Esophagus muscularis mucosa (tissue), 4 donors: Measurements from ENCODE around the gene ZNF467. TPM values are rescaled to one million over a fixed set of nuclear protein-coding genes. Genes with fewer than 3 reads are reported as not detected.

Experiments used
- DNase-seq: peaks from one replicate; pipeline ENCODE4 v3.0.0-alpha.2; 2017; ENCODE audit errors: extremely low spot score
- H3K27ac ChIP-seq, 4 donors: fragments of 200-600 bp; sonication (generic); replicated peaks in 1 of 4; 1 replicate in 3 of 4; 2 replicates in 1 of 4; pipeline ENCODE4 v1.5.1; 2016 to 2019; ENCODE audit warnings: mild to moderate bottlenecking in 1 of 4
- H3K27me3 ChIP-seq, 4 donors: fragments of 200-600 bp; sonication (generic); one replicate each; pipeline versions ENCODE4 v1.5.1 to v1.6.0; 2016 to 2019
- H3K36me3 ChIP-seq, 4 donors: fragments of 200-600 bp; sonication (generic); one replicate each; pipeline ENCODE4 v1.5.1; 2016 to 2019
- H3K4me1 ChIP-seq, 4 donors: fragments of 200-600 bp; sonication (generic); one replicate each; pipeline ENCODE4 v1.5.1; 2016 to 2019
- H3K4me3 ChIP-seq, 4 donors: fragments of 200-600 bp; sonication (generic); 1 replicate in 2 of 4; 2 replicates in 2 of 4; pipeline ENCODE4 v1.5.1; 2016 to 2019; ENCODE audit warnings: mild to moderate bottlenecking in 4 of 4, moderate library complexity in 1 of 4
- H3K9me3 ChIP-seq, 4 donors: fragments of 200-600 bp; sonication (generic); 1 replicate in 3 of 4; 2 replicates in 1 of 4; pipeline ENCODE4 v1.5.1; 2016 to 2019
- CTCF ChIP-seq, 3 experiments: fragments of 200-600 bp in 2 of 3; fragments of 450-650 bp in 1 of 3; sonication (generic) in 2 of 3; IDR thresholded peaks; one replicate each; pipeline ENCODE4 v1.5.1; 2017 to 2019; ENCODE audit warnings: antibody characterized with exemption in 3 of 3, mild to moderate bottlenecking in 2 of 3, moderate library complexity in 1 of 3
- EP300 ChIP-seq: sonication (generic); formaldehyde crosslinking; IDR thresholded peaks from one replicate; pipeline ENCODE4 v1.6.1; 2017; ENCODE audit warnings: antibody characterized with exemption
- POLR2A ChIP-seq: fragments of 450-650 bp; IDR thresholded peaks from one replicate; pipeline ENCODE4 v1.6.1; 2017; ENCODE audit warnings: antibody characterized with exemption, moderate library complexity, mild to moderate bottlenecking, low read depth
- POLR2AphosphoS5 ChIP-seq, 2 donors: sonication (generic); formaldehyde crosslinking; IDR thresholded peaks; one replicate each; pipeline ENCODE4 v1.6.1; 2017; ENCODE audit warnings: antibody characterized with exemption in 2 of 2
- WGBS: methylation state at CpG from one replicate; pipeline ENCODE4 v1.1.5; 2018; 5-methylcytosine and 5-hydroxymethylcytosine counted together
- intact Hi-C: fragments of 100-400 bp; cut with DNase I; formaldehyde crosslinking; loops from one replicate; pipeline ENCODE4 v1.15.1; 2023
- total RNA-seq, 4 donors: library from RNA; depleted of rRNA; stranded (reverse); fragments of >200 nt; gene quantifications; one replicate each; pipeline versions ENCODE4 v1.1.0 to v1.2.1, GENCODE V29; 2016

ZNF467 gene
- total RNA-seq, 4 donors from 2014 or later, result 10.3 to 12.4 (median 11.0) TPM

DNA sequence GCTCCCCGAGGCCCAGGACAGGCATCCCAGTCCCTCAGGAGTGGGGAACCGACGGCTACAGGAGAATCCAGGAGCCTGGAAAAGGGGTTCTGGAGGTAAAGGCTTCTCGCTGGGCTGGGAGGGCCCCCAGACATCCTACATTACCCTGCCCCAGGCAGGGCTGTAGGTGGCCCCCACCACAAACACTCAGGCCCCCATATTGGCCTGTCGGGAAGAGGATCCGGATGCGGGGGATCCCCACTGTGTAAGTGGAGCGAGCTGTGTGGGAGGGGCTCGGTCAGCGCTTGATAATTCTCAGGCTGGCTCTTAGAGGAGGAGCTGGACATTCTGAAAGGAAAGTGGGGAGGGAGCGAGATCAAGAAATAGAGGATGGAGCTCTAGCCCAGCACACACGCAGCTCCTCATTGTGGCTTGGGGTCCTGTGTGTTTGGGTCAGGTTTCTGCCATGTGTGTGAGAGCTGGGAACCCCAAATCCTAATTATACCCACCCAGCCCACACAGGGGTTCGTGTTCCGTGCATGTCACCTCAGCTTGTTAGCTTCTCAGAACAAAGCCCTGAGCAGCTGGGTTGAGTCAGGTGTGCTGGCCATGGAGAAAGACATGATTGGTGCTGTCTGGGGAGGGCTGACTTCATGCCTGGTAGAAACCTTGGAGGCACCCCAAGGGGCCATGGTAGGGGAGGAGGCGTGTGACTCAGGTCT lies 49.4 kb downstream of the ZNF467 start:
- 93% methylated on average over 15 of the region's 15 CpGs for WGBS
- peaks cover 13 to 29% (median 18%) of the 10 kb centered on the region in 4 donors for H3K4me1 ChIP-seq
- H3K36me3 ChIP-seq, result peaks cover 66 to 100% (median 88%) of the 10 kb centered on the region in 4 donors
- no peak overlapping the region for H3K4me3 ChIP-seq
- no peak for TF ChIP-seq POLR2A
- no peak for TF ChIP-seq EP300
- no peak for TF ChIP-seq CTCF (IDR thresholded peaks at IDR 0.05)
- TF ChIP-seq POLR2AphosphoS5 (IDR thresholded peaks at IDR 0.05), result no peak
- H3K27me3 ChIP-seq, result no peaks in the 10 kb centered on the region
- H3K9me3 ChIP-seq, result no peaks in the 10 kb centered on the region
- intact Hi-C loops, result no loop called here
- no peak for DNase-seq
- no peak overlapping the region for H3K27ac ChIP-seq

GRCh38 chr7:149723082-149723767 lies 50.2 kb downstream of the ZNF467 start:
- no peaks in the 10 kb centered on the region for H3K27me3 ChIP-seq
- H3K27ac ChIP-seq, result no peak overlapping the region
- 94% methylated on average over 11 of the region's 13 CpGs for WGBS
- H3K36me3 ChIP-seq, result peaks cover 61 to 94% (median 81%) of the 10 kb centered on the region in 4 donors
- no peak for DNase-seq
- TF ChIP-seq EP300 (no peak), CTCF (IDR thresholded peaks at IDR 0.05) (no peak), POLR2A (no peak), POLR2AphosphoS5 (IDR thresholded peaks at IDR 0.05) (no peak)
- no peaks in the 10 kb centered on the region for H3K9me3 ChIP-seq
- intact Hi-C loops, result no loop called here
- peaks cover 16 to 29% (median 18%) of the 10 kb centered on the region in 4 donors for H3K4me1 ChIP-seq
- no peak overlapping the region for H3K4me3 ChIP-seq

DNA sequence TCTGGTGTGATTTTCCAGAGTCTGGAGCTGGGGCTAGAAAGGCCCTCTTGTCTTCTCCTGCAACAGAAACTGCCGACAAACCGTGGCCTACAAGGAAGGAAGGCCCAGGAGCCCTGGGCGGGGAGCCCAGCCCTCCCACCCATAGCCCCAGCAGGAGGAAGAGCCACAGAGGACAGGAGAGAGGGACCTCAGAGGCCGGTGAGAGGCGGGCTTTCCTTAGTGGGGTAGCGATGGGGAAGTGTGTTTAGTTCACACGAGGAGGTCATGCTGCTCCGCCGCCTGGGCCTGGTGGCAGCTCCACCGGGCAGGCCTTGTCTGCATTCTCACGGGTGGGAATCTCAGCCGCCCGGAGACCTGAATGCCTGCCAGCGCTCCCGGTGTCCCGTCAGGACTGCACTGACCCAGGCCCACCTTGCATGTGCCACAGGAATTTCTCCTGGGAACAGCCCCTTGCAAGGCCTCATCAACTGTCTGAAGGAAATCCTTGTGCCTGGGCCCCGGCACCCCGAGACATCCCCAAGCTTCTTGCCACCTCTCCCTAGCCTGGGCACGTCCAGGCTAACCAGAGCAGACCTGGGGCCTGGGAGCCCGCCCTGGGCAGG lies 50.9 kb downstream of the ZNF467 start:
- Histone ChIP-seq H3K27ac (no peak overlapping the region), H3K4me1 (peaks cover 12 to 26% (median 22%) of the 10 kb centered on the region in 4 donors), H3K9me3 (no peaks in the 10 kb centered on the region), H3K27me3 (no peaks in the 10 kb centered on the region), H3K36me3 (peaks cover 54 to 86% (median 73%) of the 10 kb centered on the region in 4 donors), H3K4me3 (no peak overlapping the region)
- intact Hi-C loops, result no loop called here
- no peak for DNase-seq
- TF ChIP-seq CTCF (IDR thresholded peaks at IDR 0.05), result no peak
- TF ChIP-seq EP300, result no peak
- no peak for TF ChIP-seq POLR2A
- TF ChIP-seq POLR2AphosphoS5 (IDR thresholded peaks at IDR 0.05), result no peak
- 90% methylated on average over 14 of the region's 20 CpGs for WGBS

DNA sequence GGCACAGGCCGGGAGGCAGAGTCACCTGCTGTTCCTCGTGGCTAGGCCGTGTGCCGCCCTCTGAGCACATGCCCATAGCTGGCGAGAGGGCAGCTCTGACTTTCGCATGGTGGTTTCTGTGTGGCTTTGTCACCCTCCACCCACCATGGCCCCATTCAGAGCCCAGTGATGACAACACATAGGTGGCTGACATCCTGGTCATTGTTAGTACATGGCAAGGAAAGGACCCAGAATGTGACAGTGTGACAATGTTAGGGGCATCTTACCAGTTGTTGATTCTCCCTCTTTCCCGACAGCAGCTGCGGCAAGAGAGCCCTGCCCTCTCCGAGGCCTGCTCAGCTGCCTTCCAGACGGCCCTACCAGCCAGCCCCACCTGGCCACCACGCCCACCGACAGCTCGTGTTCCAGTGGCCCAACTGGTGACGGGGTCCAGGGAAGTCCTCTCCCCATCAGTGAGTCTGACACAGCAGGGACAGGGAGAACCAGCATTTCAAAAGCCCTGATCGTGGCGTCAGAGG lies 52.2 kb downstream of the ZNF467 start:
- Histone ChIP-seq H3K27me3 (no peaks in the 10 kb centered on the region), H3K4me3 (no peak overlapping the region), H3K36me3 (peaks cover 50 to 73% (median 60%) of the 10 kb centered on the region in 4 donors), H3K27ac (no peak overlapping the region), H3K9me3 (no peaks in the 10 kb centered on the region), H3K4me1 (peaks cover 17 to 35% (median 31%) of the 10 kb centered on the region in 4 donors)
- intact Hi-C loops, result no loop called here
- 85% methylated on average over 12 of the region's 16 CpGs for WGBS
- DNase-seq, result no peak
- TF ChIP-seq POLR2A (no peak), CTCF (IDR thresholded peaks at IDR 0.05) (no peak), POLR2AphosphoS5 (IDR thresholded peaks at IDR 0.05) (no peak), EP300 (no peak)
